Spleen (tissue), 7 donors: ENCODE results near the gene TBCC.

Experiments used
- POLR2A ChIP-seq, 3 donors: fragments of 450-650 bp; IDR thresholded peaks; one replicate each; pipeline ENCODE4 v1.5.1; 2017; ENCODE audit warnings: antibody characterized with exemption in 3 of 3, mild to moderate bottlenecking in 1 of 3
- TF ChIP-seq, protein P1 (sequence below), 11 experiments: fragments of 200-600 bp in 7 of 11; fragments of 450-650 bp in 4 of 11; sonication (generic) in 4 of 11; IDR thresholded peaks in 8 of 11; conservative IDR thresholded peaks in 3 of 11; 1 replicate in 7 of 11; 2 replicates in 4 of 11; pipeline versions ENCODE4 v1.4.0 to v1.8.0; 2016 to 2021; ENCODE audit warnings: antibody characterized with exemption in 11 of 11, inconsistent platforms in 4 of 11, mild to moderate bottlenecking in 1 of 11
- donor health status: DM: no; HTN: no; CAD: no; lungs with moderate emphysema.
- donor health status: DM: no; HTN: no; CAD: no.
- donor health status: DM: no; HTN: no; CAD: no.

DNA sequence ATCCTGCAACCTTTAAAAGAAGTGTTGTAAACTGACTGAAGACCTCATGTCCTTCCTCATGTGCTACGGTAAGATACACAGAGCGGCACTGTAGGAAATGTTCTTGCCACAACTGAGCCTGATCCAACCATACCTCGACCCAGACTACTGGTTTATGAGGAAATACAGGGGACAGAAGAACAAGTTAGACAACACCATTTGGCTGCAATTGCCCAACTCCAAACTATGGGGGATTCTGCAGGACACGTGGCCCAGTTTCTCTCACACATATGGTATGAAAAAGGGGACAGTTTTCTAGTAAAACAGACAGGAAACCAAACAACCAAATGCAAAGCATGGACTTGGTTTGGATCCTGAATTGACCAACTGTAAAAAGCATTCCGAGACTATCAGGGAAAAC, 34.0 kb downstream of the TBCC start:
- TF ChIP-seq POLR2A (IDR thresholded peaks at IDR 0.05) = no peak
- TF ChIP-seq, protein P1, sequence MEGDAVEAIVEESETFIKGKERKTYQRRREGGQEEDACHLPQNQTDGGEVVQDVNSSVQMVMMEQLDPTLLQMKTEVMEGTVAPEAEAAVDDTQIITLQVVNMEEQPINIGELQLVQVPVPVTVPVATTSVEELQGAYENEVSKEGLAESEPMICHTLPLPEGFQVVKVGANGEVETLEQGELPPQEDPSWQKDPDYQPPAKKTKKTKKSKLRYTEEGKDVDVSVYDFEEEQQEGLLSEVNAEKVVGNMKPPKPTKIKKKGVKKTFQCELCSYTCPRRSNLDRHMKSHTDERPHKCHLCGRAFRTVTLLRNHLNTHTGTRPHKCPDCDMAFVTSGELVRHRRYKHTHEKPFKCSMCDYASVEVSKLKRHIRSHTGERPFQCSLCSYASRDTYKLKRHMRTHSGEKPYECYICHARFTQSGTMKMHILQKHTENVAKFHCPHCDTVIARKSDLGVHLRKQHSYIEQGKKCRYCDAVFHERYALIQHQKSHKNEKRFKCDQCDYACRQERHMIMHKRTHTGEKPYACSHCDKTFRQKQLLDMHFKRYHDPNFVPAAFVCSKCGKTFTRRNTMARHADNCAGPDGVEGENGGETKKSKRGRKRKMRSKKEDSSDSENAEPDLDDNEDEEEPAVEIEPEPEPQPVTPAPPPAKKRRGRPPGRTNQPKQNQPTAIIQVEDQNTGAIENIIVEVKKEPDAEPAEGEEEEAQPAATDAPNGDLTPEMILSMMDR (IDR thresholded peaks at IDR 0.05 in 8 of 11, conservative IDR thresholded peaks at IDR 0.05 in 3 of 11) = no peak
